ENCODE measurements around the gene NFKB1.

NFKB1 gene

DNA sequence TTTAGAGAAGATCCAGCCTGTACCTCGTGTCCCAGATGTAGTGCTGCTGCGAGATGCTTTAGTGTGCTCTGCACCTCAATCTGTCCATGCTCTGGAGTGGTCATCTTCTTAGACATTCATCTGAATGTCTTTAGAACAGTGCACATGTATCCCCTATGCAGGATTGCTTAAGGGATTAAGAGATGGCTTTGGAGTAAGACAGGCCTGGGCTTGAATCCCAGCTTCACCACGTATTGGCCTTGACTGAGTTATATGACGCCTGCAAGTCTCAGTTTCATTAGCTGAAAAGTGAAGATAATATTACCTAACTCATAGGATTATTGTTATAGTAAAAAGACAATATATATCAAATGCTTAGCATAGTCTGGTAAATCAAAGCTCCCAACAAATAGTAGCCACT is 98.3 kb downstream of the NFKB1 start:
- no peak overlapping the region for H2AFZ ChIP-seq
- H3K36me3 ChIP-seq (ENCODE audit: control insufficient read depth, insufficient read depth, low read length): no peaks in the 10 kb centered on the region
- TF ChIP-seq, protein P1, sequence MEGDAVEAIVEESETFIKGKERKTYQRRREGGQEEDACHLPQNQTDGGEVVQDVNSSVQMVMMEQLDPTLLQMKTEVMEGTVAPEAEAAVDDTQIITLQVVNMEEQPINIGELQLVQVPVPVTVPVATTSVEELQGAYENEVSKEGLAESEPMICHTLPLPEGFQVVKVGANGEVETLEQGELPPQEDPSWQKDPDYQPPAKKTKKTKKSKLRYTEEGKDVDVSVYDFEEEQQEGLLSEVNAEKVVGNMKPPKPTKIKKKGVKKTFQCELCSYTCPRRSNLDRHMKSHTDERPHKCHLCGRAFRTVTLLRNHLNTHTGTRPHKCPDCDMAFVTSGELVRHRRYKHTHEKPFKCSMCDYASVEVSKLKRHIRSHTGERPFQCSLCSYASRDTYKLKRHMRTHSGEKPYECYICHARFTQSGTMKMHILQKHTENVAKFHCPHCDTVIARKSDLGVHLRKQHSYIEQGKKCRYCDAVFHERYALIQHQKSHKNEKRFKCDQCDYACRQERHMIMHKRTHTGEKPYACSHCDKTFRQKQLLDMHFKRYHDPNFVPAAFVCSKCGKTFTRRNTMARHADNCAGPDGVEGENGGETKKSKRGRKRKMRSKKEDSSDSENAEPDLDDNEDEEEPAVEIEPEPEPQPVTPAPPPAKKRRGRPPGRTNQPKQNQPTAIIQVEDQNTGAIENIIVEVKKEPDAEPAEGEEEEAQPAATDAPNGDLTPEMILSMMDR (IDR thresholded peaks at IDR 0.05): no peak
- H3K27ac ChIP-seq: no peak overlapping the region
- no peak overlapping the region for H3K9ac ChIP-seq
- no peaks in the 10 kb centered on the region for H3K27me3 ChIP-seq (ENCODE audit: control insufficient read depth, insufficient read depth, low read length)
- no peak overlapping the region for H3K4me3 ChIP-seq (ENCODE audit: low read depth, low read length)
- no peak overlapping the region for H3K4me2 ChIP-seq (ENCODE audit: low read length)
- H3K79me2 ChIP-seq: no peaks in the 10 kb centered on the region
- H3K4me1 ChIP-seq: no peaks in the 10 kb centered on the region
- no peaks in the 10 kb centered on the region for H3K9me3 ChIP-seq (ENCODE audit: control insufficient read depth, low read length)

DNA sequence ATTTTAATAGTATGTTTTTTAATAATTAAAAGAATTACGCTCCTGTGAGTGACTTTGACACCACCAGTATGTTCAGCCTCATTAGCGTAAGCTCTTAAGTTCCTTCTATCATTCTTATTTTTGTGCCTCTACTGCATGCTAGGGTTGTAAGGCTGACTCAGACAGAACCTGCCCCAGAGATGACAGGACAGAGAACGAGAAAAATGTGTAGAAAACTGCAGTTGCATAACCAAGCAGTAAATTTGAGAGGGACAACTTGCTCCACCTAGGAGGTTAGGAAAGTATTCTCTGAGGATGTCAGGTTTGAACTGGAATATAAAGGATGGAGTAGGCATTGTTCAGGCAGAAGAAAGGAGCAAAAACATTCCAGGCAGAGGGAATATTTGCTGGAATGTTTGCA is 98.7 kb downstream of the NFKB1 start:
- H2AFZ ChIP-seq: no peak overlapping the region
- H3K36me3 ChIP-seq (ENCODE audit: control insufficient read depth, insufficient read depth, low read length): no peaks in the 10 kb centered on the region
- no peaks in the 10 kb centered on the region for H3K4me1 ChIP-seq
- no peak overlapping the region for H3K4me2 ChIP-seq (ENCODE audit: low read length)
- no peaks in the 10 kb centered on the region for H3K79me2 ChIP-seq
- no peak overlapping the region for H3K4me3 ChIP-seq (ENCODE audit: low read depth, low read length)
- H3K9me3 ChIP-seq (ENCODE audit: control insufficient read depth, low read length): no peaks in the 10 kb centered on the region
- TF ChIP-seq, protein P1 (IDR thresholded peaks at IDR 0.05): no peak
- H3K9ac ChIP-seq: no peak overlapping the region
- H3K27me3 ChIP-seq (ENCODE audit: control insufficient read depth, insufficient read depth, low read length): no peaks in the 10 kb centered on the region
- H3K27ac ChIP-seq: no peak overlapping the region

DNA sequence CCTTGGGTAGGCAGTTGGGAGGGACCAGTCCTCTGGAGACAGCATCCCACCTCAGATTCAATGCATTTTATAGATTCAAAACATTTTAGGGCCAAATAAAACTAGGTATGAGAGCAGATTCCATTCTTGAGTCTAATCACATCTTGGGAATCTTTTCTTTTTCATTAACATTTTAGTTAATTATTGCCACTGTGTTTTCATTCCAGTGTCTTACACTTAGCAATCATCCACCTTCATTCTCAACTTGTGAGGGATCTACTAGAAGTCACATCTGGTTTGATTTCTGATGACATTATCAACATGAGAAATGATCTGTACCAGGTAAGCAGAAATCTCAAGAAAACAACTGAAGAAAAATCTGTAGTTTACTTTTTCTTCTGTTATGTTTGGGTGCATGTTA is 99.5 kb downstream of the NFKB1 start:
- Histone ChIP-seq H3K27ac (no peak overlapping the region), H3K79me2 (no peaks in the 10 kb centered on the region), H3K4me2 (ENCODE audit: low read length) (no peak overlapping the region), H2AFZ (no peak overlapping the region), H3K4me1 (no peaks in the 10 kb centered on the region), H3K27me3 (ENCODE audit: control insufficient read depth, insufficient read depth, low read length) (no peaks in the 10 kb centered on the region), H3K4me3 (ENCODE audit: low read depth, low read length) (no peak overlapping the region), H3K36me3 (ENCODE audit: control insufficient read depth, insufficient read depth, low read length) (no peaks in the 10 kb centered on the region), H3K9me3 (ENCODE audit: control insufficient read depth, low read length) (no peaks in the 10 kb centered on the region), H3K9ac (no peak overlapping the region)
- TF ChIP-seq, protein P1 (IDR thresholded peaks at IDR 0.05): no peak

DNA sequence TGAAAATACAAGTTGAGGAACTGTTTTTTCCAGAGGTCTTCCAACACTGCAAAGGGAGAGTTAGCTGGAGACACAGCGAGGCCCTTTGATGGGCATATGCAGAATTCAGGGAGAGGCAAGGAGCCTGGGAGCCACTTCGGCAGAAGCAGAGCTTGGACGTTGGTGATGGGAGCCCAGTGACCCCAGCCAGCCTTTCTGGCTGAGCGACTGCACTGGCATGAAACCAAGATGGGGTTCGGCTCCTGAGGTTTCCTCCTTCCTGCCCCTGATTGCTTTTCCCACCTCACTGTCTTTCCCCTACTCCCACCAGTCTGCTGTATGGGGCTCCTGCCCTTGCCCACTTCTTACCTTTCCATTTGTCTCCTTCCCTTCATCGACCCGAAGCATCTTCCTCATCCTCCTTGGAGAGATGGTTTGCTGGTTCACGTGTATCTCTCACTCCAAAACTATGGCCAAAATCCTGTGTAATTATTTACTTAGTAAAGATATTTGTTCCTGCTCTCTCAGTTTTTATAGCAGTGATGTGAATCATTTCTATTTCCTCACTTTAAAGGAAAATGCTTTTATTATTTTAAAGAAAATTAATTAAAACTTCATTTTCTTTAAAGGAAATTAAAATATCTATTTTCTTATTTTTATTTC is 100.5 kb downstream of the NFKB1 start:
- Histone ChIP-seq H3K9me3 (ENCODE audit: control insufficient read depth, low read length) (no peaks in the 10 kb centered on the region), H3K36me3 (ENCODE audit: control insufficient read depth, insufficient read depth, low read length) (no peaks in the 10 kb centered on the region), H3K4me3 (ENCODE audit: low read depth, low read length) (no peak overlapping the region), H3K4me1 (no peaks in the 10 kb centered on the region), H2AFZ (no peak overlapping the region), H3K79me2 (no peaks in the 10 kb centered on the region), H3K27ac (no peak overlapping the region), H3K27me3 (ENCODE audit: control insufficient read depth, insufficient read depth, low read length) (no peaks in the 10 kb centered on the region), H3K4me2 (ENCODE audit: low read length) (no peak overlapping the region), H3K9ac (no peak overlapping the region)
- TF ChIP-seq, protein P1 (IDR thresholded peaks at IDR 0.05): no peak

DNA sequence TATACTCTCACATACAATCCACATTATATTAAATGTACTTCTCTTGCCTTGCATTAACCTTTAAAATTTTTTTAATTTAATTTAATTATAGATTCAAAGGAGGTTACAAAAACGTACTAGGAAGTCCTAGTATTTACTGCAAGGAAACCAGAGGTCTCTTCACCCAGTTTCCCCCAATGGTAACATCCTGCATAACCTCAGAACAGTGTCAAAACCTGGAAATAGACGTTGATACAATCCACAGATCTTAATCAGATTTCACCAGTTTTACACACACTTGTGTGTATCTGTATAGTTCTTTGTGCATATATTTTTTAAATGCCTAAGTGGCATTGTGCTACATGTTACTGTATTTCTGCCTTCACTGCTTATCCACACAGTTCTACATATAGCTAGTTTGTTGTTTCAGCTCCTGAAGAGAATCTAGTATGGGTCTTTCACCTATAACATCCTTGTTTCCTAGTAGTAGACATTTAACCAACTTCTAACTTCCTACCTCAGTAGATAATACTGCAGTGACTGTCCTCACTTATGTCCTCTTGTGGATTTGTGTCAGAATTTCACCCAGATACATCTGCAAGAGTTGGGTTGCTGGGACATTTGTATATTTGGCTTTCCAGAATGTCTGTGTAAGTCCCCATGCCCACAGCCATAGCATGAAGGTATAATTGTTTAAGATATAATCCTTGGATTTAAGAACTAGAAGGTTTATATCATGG is 103.2 kb downstream of the NFKB1 start:
- Histone ChIP-seq H3K27me3 (ENCODE audit: control insufficient read depth, insufficient read depth, low read length) (no peaks in the 10 kb centered on the region), H3K9ac (no peak overlapping the region), H3K36me3 (ENCODE audit: control insufficient read depth, insufficient read depth, low read length) (no peaks in the 10 kb centered on the region), H3K27ac (no peak overlapping the region), H3K4me2 (ENCODE audit: low read length) (no peak overlapping the region), H3K79me2 (no peaks in the 10 kb centered on the region), H3K9me3 (ENCODE audit: control insufficient read depth, low read length) (no peaks in the 10 kb centered on the region), H2AFZ (no peak overlapping the region), H3K4me1 (no peaks in the 10 kb centered on the region), H3K4me3 (ENCODE audit: low read depth, low read length) (no peak overlapping the region)
- TF ChIP-seq, protein P1 (IDR thresholded peaks at IDR 0.05): no peak
